DOHH2 (cell line): ENCODE measurements around the gene UNC80.

Experiments used
- H3F3A ChIP-seq: fragments of 200-600 bp; sonication (generic), shearing (Covaris generic); 2 replicates; pipeline ENCODE4 v1.6.0; 2016; ENCODE audit warnings: antibody characterized with exemption, mild to moderate bottlenecking; ENCODE audit not compliant: control insufficient read depth, insufficient read depth
- H3K27ac ChIP-seq: fragments of 200-600 bp; sonication (generic); 2 replicates; pipeline ENCODE4 v1.5.1; 2014; ENCODE audit warnings: low read depth, mild to moderate bottlenecking, low read length, moderate library complexity
- H3K27me3 ChIP-seq: fragments of 200-600 bp; sonication (generic); 2 replicates; pipeline ENCODE4 v1.6.1; 2014; ENCODE audit warnings: mild to moderate bottlenecking, low read length, mixed read lengths; ENCODE audit not compliant: control insufficient read depth
- H3K36me3 ChIP-seq: fragments of 200-600 bp; sonication (generic); 2 replicates; pipeline ENCODE4 v1.6.1; 2014; ENCODE audit warnings: mild to moderate bottlenecking, low read length, moderate library complexity, mixed read lengths; ENCODE audit not compliant: control insufficient read depth
- H3K4me1 ChIP-seq: fragments of 200-600 bp; sonication (generic); 2 replicates; pipeline ENCODE4 v1.6.1; 2014; ENCODE audit warnings: mild to moderate bottlenecking, low read length, mixed read lengths; ENCODE audit not compliant: control insufficient read depth
- H3K4me2 ChIP-seq: fragments of 200-600 bp; sonication (generic); 2 replicates; pipeline ENCODE4 v1.6.0; 2014; ENCODE audit warnings: mild to moderate bottlenecking, low read length, moderate library complexity
- H3K4me3 ChIP-seq: fragments of 200-600 bp; sonication (generic); 2 replicates; pipeline ENCODE4 v1.5.1; 2014; ENCODE audit warnings: mild to moderate bottlenecking, low read length, mixed read lengths
- H3K79me2 ChIP-seq: fragments of 200-600 bp; sonication (generic); 2 replicates; pipeline ENCODE4 v1.6.1; 2014; ENCODE audit warnings: mild to moderate bottlenecking, low read length, mixed read lengths; ENCODE audit not compliant: control insufficient read depth
- H3K9me2 ChIP-seq: fragments of 200-600 bp; sonication (generic); replicated peaks from 2 replicates; pipeline ENCODE4 v1.6.1; 2014; ENCODE audit warnings: mild to moderate bottlenecking, low read length, mixed read lengths; ENCODE audit not compliant: control insufficient read depth
- H3K9me3 ChIP-seq: fragments of 200-600 bp; sonication (generic); 2 replicates; pipeline ENCODE4 v1.6.1; 2014; ENCODE audit warnings: antibody characterized with exemption, low read length, mixed read lengths; ENCODE audit not compliant: control insufficient read depth, insufficient read depth
- H4K20me1 ChIP-seq: fragments of 200-600 bp; sonication (generic); 2 replicates; pipeline ENCODE4 v1.6.0; 2014; ENCODE audit warnings: low read depth, mild to moderate bottlenecking, antibody characterized with exemption, low read length, moderate library complexity; ENCODE audit not compliant: control insufficient read depth, insufficient read depth
- CTCF ChIP-seq: fragments of 200-600 bp; sonication (generic); IDR thresholded peaks from one replicate; pipeline ENCODE4 v1.5.1; 2014; ENCODE audit warnings: antibody characterized with exemption, mild to moderate bottlenecking, low read depth, low read length; ENCODE audit not compliant: poor library complexity, severe bottlenecking
- EZH2phosphoT487 ChIP-seq: fragments of 200-600 bp; sonication (generic); IDR thresholded peaks from 2 replicates; pipeline ENCODE4 v1.6.1; 2017; ENCODE audit warnings: borderline replicate concordance, mild to moderate bottlenecking, antibody characterized with exemption, low read length, moderate library complexity, mixed read lengths

Gene UNC80

DNA sequence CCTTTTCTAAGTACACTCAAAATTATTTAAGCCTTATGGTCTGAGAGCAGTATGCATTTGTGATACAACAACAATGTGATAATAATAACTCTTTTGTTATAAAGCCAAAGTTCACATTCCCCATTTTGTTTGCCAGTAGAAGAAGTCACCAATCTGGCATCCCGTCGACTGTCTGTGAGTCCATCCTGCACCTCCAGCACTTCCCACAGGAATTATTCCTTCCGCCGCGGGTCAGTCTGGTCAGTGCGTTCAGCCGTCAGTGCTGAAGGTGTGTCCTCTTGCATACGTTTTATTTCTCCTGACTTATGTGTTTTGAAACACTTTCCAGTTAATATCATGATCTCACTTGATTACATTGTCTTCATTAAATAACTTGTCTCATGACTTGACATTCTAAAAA is 150.5 kb downstream of the UNC80 start:
- Histone ChIP-seq H3K4me1 (no peaks in the 10 kb centered on the region), H3K9me3 (no peaks in the 10 kb centered on the region), H3K27ac (no peak overlapping the region), H3K4me2 (no peak overlapping the region), H3K79me2 (no peaks in the 10 kb centered on the region), H3F3A (no peaks in the 10 kb centered on the region), H4K20me1 (no peaks in the 10 kb centered on the region), H3K36me3 (no peaks in the 10 kb centered on the region), H3K27me3 (no peaks in the 10 kb centered on the region), H3K4me3 (no peak overlapping the region), H3K9me2 (no peaks in the 10 kb centered on the region)
- TF ChIP-seq EZH2phosphoT487 (no peak), CTCF (no peak)

GRCh38 chr2:209929369-209929768 is 157.7 kb downstream of the UNC80 start:
- H3K4me1 ChIP-seq = no peaks in the 10 kb centered on the region
- no peaks in the 10 kb centered on the region for H4K20me1 ChIP-seq
- no peak overlapping the region for H3K4me3 ChIP-seq
- H3K79me2 ChIP-seq = no peaks in the 10 kb centered on the region
- H3K9me2 ChIP-seq = no peaks in the 10 kb centered on the region
- H3K27me3 ChIP-seq = peaks cover 6% of the 10 kb centered on the region; the same call in 1 of the 2 replicates
- no peak overlapping the region for H3K27ac ChIP-seq
- H3F3A ChIP-seq = no peaks in the 10 kb centered on the region
- H3K36me3 ChIP-seq = no peaks in the 10 kb centered on the region
- no peak overlapping the region for H3K4me2 ChIP-seq
- no peaks in the 10 kb centered on the region for H3K9me3 ChIP-seq
- TF ChIP-seq EZH2phosphoT487 (no peak), CTCF (no peak)

GRCh38 chr2:209933499-209934483 is 162.2 kb downstream of the UNC80 start:
- Histone ChIP-seq H3K27ac (no peak overlapping the region), H4K20me1 (no peaks in the 10 kb centered on the region), H3K4me1 (no peaks in the 10 kb centered on the region), H3K9me3 (no peaks in the 10 kb centered on the region), H3F3A (no peaks in the 10 kb centered on the region), H3K4me2 (no peak overlapping the region), H3K9me2 (no peaks in the 10 kb centered on the region), H3K79me2 (no peaks in the 10 kb centered on the region), H3K36me3 (no peaks in the 10 kb centered on the region), H3K27me3 (peaks cover 6% of the 10 kb centered on the region; the same call in 1 of the 2 replicates), H3K4me3 (no peak overlapping the region)
- TF ChIP-seq EZH2phosphoT487 = no peak

DNA sequence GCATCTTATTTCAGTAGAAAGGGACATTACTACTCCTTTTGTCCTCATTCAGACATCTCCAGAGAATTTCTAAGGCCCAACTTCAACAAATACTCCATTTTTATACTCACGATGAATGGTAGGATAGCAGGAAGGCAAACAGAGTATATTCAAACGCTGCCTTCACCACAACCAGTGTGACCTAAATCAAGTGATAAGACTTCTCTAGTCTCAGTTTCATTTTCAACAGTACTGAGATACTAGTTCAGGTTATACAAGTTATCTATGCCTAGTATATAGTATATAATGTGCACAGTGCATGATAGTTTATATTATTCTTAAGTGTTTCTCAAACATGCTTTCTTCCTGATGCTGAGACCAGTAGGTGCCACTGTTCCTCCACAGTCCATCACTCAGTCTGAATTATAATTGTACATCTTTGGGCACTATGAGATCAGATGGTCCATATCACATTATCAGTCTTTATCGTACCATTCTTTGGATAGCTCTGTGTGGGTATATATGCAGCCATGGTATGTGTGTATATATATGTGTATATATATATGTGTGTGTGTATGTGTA is 164.6 kb downstream of the UNC80 start:
- Histone ChIP-seq H3K36me3 (no peaks in the 10 kb centered on the region), H3F3A (no peaks in the 10 kb centered on the region), H3K79me2 (no peaks in the 10 kb centered on the region), H3K4me1 (no peaks in the 10 kb centered on the region), H4K20me1 (no peaks in the 10 kb centered on the region), H3K27ac (no peak overlapping the region), H3K4me2 (no peak overlapping the region), H3K4me3 (no peak overlapping the region), H3K9me2 (no peaks in the 10 kb centered on the region), H3K27me3 (peaks cover 6% of the 10 kb centered on the region; the same call in 1 of the 2 replicates), H3K9me3 (no peaks in the 10 kb centered on the region)
- TF ChIP-seq EZH2phosphoT487 (no peak), CTCF (no peak)
